SH-SY5Y (cell line): ENCODE measurements around the gene TRMT2A.

Experiments used
- GATA2 ChIP-seq: IDR thresholded peaks from 2 replicates; pipeline ENCODE4 v1.6.1; 2011; ENCODE audit warnings: mild to moderate bottlenecking, low read depth, low read length
- GATA3 ChIP-seq: IDR thresholded peaks from 2 replicates; pipeline ENCODE4 v1.6.1; 2011; ENCODE audit warnings: low read depth, mild to moderate bottlenecking, low read length, moderate library complexity

TRMT2A gene, protein sequence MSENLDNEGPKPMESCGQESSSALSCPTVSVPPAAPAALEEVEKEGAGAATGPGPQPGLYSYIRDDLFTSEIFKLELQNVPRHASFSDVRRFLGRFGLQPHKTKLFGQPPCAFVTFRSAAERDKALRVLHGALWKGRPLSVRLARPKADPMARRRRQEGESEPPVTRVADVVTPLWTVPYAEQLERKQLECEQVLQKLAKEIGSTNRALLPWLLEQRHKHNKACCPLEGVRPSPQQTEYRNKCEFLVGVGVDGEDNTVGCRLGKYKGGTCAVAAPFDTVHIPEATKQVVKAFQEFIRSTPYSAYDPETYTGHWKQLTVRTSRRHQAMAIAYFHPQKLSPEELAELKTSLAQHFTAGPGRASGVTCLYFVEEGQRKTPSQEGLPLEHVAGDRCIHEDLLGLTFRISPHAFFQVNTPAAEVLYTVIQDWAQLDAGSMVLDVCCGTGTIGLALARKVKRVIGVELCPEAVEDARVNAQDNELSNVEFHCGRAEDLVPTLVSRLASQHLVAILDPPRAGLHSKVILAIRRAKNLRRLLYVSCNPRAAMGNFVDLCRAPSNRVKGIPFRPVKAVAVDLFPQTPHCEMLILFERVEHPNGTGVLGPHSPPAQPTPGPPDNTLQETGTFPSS

DNA sequence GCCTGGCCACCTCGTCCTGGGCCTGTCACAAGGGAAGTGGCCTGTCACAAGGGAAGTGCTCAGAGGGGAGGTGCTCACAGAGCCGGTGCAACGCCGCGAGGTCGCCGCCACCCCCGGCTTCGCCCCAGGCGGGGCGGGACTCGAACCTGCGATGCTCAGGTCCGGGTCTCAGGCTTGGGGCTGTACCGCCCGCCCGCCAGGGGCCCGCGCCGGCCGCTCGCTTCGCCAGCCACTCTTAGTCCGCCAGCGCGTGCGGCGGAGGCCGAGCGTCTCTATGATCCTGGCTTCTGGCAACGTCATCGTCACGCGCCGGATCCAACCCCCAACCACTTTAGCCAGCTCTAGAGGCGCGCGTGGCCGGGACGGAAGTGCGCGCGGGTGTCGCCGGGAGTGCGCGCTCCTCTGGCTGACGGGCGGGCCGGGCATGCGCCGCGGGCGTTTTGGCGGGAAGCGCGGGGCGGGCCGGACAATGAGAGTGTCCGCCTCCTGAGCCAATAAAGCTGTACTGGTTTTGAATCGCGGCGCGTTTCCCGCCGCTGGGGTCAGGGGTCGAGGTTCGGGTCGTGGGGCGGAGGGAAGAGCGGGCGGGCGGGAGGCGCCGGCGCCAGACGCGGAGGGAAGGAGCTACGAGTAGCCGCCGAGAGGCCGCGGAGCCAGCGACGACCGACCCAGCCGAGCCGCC is at the start of gene TRMT2A:
Gene TRMT2A (minus strand): TSS at position 276 of the 682 bp plus-strand sequence. CDS start 320 bp downstream, outside the sequence.
- TF ChIP-seq GATA2, result peak; percentile 36; the same call in 1 of the 2 replicates
- no peak for TF ChIP-seq GATA3

DNA sequence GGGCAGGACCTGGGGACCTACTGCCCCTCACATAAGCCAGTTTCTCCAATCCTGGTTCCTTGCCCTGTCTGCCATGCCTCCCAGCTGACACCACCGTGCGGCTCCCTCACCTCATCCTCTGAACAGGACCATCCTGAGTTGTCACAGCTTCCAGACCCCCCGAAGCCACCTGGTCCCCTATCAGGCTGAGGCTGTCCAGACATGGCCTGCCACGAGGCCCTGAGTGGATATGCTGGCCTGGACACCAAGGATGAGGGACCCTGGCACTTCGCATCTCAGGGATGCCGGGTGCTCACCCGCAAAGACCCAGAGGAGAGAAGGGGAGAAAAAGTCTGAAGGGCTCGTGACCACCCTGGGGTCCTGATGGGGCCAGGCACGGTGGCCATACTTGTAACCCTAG is 49.7 kb upstream of the TRMT2A start:
- TF ChIP-seq GATA2 (no peak), GATA3 (no peak)

DNA sequence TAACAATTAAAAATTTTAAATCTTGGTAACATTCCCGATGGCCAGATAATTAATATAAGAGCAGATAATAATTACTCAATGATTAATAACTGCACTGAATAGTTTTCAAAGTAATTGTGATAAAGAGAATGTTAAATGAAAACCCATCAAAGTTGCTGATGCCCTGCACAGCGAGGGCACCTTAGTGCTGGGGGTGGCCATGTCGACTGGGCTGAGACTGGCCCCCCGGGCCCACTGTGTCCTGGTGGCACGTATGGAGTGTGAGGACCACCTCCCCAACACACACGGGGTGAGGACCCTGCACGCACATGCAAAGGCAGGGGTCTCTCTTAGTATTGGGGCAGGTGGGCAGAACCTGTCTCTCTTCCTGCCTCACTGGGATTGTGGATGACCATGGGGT is 48.9 kb upstream of the TRMT2A start:
- TF ChIP-seq GATA3 (no peak), GATA2 (no peak)

DNA sequence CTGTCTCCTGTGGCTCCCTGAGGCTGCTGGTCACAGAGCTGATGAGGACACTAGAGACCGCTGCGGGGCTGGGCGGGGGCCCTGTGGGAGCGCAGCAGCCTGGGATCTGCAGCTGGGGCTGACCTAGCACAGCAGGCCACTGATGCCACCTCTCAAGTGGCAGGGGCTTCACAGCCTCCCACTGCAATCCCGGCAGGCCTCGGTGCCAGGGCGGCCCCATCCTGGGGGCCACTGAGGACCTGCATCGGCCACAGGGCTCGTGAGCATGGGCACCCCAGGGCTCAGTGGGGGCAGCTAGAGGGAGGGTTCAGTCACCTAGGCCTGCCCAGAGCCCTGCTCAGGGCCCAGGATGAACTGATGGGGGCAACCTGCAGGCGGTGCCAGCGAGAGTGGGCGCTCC is 48.4 kb upstream of the TRMT2A start:
- TF ChIP-seq GATA3 (no peak), GATA2 (no peak)

DNA sequence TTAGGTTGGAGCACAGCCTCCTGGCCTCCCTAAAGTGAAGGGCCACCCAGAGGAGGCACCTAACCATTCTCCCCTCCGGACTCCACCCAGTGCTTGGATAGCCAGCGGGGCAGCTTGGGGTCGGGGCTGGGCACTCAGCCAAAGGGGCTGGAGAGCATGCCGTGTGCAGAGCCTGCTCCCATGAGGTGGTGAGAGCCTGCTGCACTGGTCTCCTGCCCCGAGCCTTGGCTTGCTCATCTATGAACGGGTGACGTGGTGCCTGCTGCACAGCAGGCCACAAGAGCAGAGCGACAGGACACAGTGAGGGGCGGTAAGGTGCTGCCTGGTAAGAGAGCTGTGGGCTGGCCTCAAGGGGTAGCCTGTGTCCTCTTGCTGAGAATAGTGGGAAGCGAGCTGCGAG is 47.8 kb upstream of the TRMT2A start:
- TF ChIP-seq GATA3, result no peak
- no peak for TF ChIP-seq GATA2

DNA sequence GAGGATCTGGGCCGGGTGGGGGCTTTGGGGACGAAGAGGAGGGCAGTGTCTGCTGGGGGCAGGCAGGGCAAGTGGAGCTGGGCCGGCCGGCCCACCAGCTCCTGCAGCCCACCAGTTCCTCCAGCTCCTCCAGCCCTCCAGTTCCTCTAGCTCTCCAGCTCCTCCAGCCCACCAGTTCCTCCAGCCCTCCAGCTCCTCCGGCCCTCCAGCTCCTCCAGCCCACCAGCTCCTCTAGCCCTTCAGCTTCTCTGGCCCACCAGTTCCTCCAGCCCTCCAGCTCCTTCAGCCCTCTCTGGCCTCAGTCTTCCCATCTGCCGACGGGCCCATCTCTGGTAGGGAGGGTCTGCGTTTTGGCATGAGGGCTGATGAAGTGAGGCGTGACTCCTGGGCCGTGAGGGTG is 43.0 kb upstream of the TRMT2A start:
- TF ChIP-seq GATA2, result no peak

DNA sequence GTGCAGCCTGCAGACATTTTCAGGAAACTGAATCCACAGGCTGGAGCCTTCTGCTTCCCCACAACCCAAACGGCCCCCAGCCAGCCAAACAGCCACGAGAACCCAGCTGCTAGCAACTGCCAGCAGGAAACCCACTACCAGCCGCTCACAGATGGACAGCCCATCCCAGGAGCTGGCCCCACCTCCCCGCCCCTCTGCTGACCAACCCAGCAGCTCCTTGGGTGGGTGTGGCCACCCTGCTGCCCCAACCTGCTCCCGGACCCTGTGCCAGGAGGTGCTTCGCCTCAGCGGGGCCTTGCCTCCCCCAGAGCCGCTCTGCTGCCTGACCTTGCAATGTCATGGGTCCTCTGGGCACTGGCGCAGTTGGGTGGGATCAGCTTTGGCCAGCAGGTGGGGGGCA is 42.0 kb upstream of the TRMT2A start:
- TF ChIP-seq GATA3, result no peak
- TF ChIP-seq GATA2, result no peak

DNA sequence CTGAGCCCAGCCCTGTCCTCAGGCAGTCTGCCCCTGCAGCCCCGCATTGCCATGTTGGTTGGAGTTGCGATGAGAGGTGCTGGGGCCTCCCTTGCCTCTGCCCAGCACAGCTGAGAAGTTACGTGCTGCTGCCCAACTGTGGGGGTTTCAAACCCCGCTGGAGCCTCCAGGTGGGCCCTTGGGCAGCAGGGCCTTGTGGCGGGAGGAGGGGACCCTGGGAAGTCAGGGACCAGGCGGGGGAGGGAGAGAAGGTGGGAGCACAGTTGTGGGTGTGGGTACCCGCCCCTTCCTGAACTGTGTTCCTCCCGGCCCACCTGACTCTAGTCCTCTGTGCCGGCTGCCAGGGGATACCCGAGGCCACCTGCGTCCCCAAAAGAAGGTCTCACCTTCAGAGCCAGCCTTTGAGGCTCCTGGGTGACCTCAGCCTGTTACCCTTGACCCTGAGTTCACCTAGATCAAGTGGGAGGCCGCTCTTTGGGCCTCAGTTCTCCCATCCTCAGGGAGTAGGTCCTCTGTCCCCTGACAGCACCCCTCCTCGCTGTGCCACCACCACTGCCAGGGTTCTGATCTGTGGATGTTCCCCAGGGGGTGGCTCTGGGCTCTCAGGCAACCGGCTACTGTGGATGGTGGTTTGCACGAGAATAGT is 41.5 kb upstream of the TRMT2A start:
- TF ChIP-seq GATA3 (no peak), GATA2 (no peak)

DNA sequence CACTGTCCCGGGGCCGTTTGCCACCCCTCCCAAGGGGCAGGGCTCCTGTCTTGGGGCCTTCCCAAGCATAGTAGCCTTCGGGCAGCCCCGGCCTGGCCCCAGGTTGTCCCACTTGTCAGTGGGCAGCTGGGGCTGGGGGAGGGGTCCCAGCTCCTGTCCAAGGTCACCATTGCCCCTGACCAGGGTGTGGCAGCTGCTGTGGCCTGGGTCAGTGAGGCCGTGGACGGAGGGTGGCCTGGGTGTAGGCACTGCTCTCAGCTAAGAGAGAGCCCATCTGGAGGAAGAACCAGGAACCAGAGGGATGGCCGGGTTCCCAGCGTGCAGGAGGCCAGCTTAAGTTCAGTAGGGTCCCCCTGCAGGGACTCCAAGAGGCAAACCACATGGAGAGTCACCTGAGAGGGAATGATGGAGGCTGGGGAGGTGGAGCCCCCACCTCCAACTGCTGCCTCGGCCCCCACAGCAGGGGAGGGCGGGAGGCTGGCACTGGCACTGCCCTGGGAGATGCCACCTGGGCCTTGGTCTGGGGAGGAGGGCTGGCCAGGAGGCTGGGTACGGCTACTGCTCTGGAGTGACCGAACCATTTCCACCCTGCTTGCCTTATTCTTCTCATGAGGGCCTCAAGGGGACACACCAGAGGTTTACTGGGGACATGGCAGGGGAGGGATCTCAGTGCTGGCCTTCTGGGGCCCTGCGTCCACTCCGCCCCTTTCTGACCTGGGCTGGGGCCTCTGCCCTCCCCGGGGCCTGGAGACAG is 40.6 kb upstream of the TRMT2A start:
- TF ChIP-seq GATA2, result no peak
- TF ChIP-seq GATA3, result no peak

DNA sequence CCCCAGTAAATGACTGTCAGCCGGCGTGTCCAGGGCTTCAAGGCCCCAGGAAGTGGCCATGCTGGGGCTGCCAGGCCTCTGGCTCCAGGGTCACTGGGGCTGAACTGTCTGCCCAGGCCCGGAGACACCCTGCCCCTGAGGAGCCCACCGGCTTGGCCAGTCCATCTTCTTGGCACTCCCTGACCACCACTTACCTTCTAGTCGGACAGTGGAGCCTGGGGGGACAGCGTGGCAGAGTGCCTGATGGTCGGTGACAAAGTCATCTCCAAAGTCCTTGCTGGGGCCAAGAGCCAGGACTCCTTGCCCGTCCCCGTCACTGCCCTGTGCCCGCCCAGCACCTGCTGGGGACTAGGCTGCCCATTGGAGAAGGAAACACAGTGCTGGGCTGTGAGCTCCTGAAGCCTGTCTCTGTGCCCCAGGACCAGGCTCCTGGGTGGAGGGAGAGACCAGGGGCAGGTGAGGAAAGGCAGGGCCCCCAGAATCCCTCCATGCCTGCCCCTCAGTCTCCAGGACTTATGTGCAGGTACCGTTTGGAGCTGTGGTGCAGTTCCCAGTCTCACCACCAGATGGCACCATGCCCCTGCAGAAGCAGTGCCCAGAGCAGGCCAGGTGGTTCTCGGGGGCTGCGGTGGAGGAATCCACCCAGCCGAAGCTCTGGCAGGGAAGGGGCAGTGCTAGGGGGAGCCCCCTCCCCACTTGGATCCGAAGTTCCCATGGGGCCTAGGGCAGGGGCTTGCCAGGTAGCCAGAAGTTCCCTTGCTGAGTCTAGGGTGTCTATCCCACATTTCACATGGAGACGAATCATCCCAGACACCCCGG is 39.8 kb upstream of the TRMT2A start:
- no peak for TF ChIP-seq GATA3
- TF ChIP-seq GATA2, result no peak

DNA sequence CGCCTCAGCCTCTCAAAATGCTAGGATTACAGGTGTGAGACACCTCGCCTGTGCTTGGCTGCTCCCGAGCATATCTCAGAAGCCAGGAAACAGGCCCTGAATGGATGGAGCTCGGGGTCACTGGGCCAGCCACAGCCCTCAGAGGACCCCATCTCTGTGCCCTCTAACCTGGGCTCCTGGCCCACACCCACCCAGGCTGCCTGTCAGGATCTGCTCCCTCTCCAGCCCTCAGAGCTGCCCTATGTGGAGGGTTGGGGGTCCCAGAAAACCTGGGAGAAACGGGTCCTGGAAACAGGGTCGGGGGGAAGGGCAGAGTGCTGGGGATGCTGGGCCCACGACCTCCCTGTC is 39.0 kb upstream of the TRMT2A start:
- TF ChIP-seq GATA2, result no peak
- no peak for TF ChIP-seq GATA3

DNA sequence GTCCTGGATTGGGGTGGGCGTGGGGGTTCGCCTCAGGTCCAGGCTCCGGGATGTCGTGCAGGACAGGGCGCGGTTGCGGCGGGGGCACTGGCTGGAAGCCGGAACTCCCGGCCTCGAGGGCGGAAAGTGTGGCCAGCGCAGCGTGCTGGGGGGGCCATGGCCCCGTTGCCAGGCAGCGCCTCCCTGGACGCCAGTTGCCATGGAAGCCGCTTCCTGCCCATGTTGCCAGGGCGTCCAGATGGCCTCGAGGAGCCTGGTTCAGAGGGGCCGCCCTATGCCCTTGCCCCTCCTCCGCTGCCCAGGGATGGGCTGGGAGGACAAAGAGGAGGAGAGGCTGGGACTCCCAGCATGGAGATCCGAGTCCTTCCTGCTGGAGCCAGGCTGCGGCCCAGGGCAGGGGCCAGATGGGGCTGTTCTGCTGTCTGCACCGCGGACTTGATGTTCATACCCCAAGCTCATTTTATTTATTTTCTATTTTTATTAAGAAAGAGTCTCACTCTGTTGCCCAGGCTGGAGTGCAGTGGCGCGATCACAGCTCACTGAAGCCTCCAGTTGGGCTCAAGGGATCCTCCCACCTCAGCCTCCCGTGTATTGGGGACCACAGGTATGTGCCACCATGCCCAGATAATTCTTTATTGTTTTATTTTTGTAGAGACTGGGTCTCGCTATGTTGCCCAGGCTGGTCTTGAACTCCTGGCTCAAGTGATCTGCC is 38.5 kb upstream of the TRMT2A start:
- TF ChIP-seq GATA3 (no peak), GATA2 (no peak; the same call in 1 of the 2 replicates)

DNA sequence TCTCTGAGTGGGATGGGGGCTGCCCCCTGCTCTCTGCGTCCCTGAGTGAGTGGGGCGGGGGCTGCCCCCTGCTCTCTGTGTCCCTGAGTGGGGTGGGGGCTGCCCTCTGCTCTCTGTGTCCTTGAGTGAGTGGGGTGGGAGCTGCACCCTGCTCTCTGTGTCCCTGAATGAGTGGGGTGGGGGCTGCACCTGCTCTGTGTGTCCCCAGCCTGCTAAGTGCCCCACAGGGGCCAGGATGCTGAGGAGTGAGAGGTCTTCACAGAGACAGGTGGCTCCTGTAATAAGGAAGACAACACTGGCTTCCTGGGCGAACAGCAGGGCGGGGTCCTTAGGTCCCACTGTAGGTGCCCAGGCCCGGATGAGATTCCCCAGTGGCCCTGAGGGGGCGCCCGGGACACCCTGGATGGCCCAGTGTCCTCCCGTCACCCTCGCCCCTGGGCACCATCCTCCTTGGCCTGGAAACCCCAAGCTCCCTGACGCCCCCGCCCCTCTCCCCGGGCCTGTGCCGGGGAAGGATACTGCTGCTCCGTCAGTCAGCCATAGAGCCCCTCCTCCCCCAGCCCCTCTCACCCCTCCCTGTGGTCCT is 37.7 kb upstream of the TRMT2A start:
- TF ChIP-seq GATA2 (no peak), GATA3 (no peak)
